ENCODE data around the gene AGO1. TPM values are rescaled to one million over a fixed set of nuclear protein-coding genes. Genes with fewer than 3 reads are reported as not detected.

The AGO1 gene
- 19.5 and 32.2 TPM in 2 replicates for total RNA-seq

GRCh38 chr1:35882945-35883634 is at the start of gene AGO1:
Gene AGO1, plus strand, starts transcription at chr1:35883209. Its CDS starts 213 bp downstream, at chr1:35883422.

GRCh38 chr1:35930593-35931445 is 47.8 kb downstream of the AGO1 start, which contains the start of gene AGO3:
Gene AGO3, plus strand, starts transcription at chr1:35931105. Its CDS starts 322 bp downstream, at chr1:35931427.

Other genes with a start within 250 kb of the AGO1 start
- gene PSMB2, start 241.7 kb upstream of the AGO1 start, total RNA-seq = 36.4 and 48.2 TPM in 2 replicates
- 12.9 and 14.8 TPM in 2 replicates for gene C1orf216, start 164.3 kb upstream of the AGO1 start, total RNA-seq
- 39.4 and 45.7 TPM in 2 replicates for gene CLSPN, start 113.2 kb upstream of the AGO1 start, total RNA-seq
- gene AGO4, start 75.2 kb upstream of the AGO1 start, total RNA-seq = 18.6 and 19.8 TPM in 2 replicates
- gene AGO3, start 47.9 kb downstream of the AGO1 start, total RNA-seq = 15.6 and 19.0 TPM in 2 replicates
- gene TEKT2, start 200.9 kb downstream of the AGO1 start, total RNA-seq = 0.22 TPM in 1 of 2 replicates, not detected in the other
- gene ADPRS, start 205.7 kb downstream of the AGO1 start, total RNA-seq = 25.6 and 26.2 TPM in 2 replicates
- gene COL8A2, start 242.0 kb downstream of the AGO1 start, total RNA-seq = 1.7 and 3.6 TPM in 2 replicates